Suprapubic skin (tissue), 4 donors: Measurements from ENCODE around the gene STX7. TPM values are rescaled to one million over a fixed set of nuclear protein-coding genes. Genes with fewer than 3 reads are reported as not detected.

Experiments used
- DNase-seq, 2 donors: peaks; one replicate each; pipeline ENCODE4 v3.0.0-alpha.2; 2019; ENCODE audit warnings: low spot score in 2 of 2
- H3K27ac ChIP-seq: fragments of 200-600 bp; sonication (generic); one replicate; pipeline ENCODE4 v1.5.1; 2019
- H3K27me3 ChIP-seq: fragments of 200-600 bp; sonication (generic); one replicate; pipeline ENCODE4 v1.5.1; 2019
- H3K36me3 ChIP-seq: fragments of 200-600 bp; sonication (generic); one replicate; pipeline ENCODE4 v1.5.1; 2019
- H3K4me1 ChIP-seq: fragments of 200-600 bp; sonication (generic); one replicate; pipeline ENCODE4 v1.5.1; 2019
- H3K4me3 ChIP-seq: fragments of 200-600 bp; sonication (generic); one replicate; pipeline ENCODE4 v1.5.1; 2019; ENCODE audit warnings: mild to moderate bottlenecking
- H3K9me3 ChIP-seq: fragments of 200-600 bp; sonication (generic); one replicate; pipeline ENCODE4 v1.5.1; 2019
- EP300 ChIP-seq: sonication (generic); formaldehyde crosslinking; IDR thresholded peaks from one replicate; pipeline ENCODE4 v1.6.1; 2017; ENCODE audit warnings: antibody characterized with exemption
- POLR2A ChIP-seq, 2 donors: fragments of 450-650 bp; IDR thresholded peaks; one replicate each; pipeline ENCODE4 v1.6.1; 2017; ENCODE audit warnings: antibody characterized with exemption in 2 of 2, mild to moderate bottlenecking in 2 of 2, moderate library complexity in 2 of 2
- POLR2AphosphoS5 ChIP-seq, 3 donors: sonication (generic); formaldehyde crosslinking; IDR thresholded peaks; one replicate each; pipeline ENCODE4 v1.6.1; 2017; ENCODE audit warnings: antibody characterized with exemption in 3 of 3
- WGBS: methylation state at CpG from one replicate; pipeline ENCODE4 v1.1.5; 2018; 5-methylcytosine and 5-hydroxymethylcytosine counted together
- total RNA-seq, 4 donors: library from RNA; depleted of rRNA; stranded (reverse); fragments of >200 nt; gene quantifications; one replicate each; pipeline ENCODE4 v1.1.0, GENCODE V29; 2016
- TF ChIP-seq, protein P1 (sequence below), 2 donors: fragments of 200-600 bp in 1 of 2; fragments of 450-650 bp in 1 of 2; sonication (generic) in 1 of 2; IDR thresholded peaks; one replicate each; pipeline ENCODE4 v1.5.1; 2016 to 2019; ENCODE audit warnings: antibody characterized with exemption in 2 of 2, mild to moderate bottlenecking in 1 of 2, moderate library complexity in 1 of 2

The STX7 gene
- total RNA-seq, 4 donors from 2014 or later, result 24.9 to 43.5 (median 31.8) TPM

DNA sequence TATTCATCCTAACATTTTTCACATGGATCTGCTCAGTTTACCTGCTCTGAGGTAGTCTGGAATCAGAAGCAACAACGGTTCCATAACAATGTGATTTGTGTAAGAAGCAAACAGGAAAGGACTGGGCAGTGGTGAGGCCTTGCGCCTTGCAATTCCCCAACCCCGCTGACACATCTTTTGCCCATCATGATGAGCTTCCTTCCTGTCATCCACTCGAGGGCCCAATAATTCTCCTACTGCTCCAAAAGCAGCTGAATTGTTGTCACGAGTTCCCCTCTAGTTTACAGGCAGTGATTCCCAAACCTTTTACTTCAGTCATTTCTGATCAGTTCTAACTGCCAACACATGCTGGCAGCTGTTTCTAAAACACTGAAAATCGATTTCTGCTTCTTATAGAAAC, 22.9 kb downstream of the STX7 start:
- 45% methylated on average over 6 of the region's 6 CpGs for WGBS
- TF ChIP-seq POLR2AphosphoS5 (IDR thresholded peaks at IDR 0.05), result peak in 1 of 3 donors; percentile 19
- TF ChIP-seq, protein P1, sequence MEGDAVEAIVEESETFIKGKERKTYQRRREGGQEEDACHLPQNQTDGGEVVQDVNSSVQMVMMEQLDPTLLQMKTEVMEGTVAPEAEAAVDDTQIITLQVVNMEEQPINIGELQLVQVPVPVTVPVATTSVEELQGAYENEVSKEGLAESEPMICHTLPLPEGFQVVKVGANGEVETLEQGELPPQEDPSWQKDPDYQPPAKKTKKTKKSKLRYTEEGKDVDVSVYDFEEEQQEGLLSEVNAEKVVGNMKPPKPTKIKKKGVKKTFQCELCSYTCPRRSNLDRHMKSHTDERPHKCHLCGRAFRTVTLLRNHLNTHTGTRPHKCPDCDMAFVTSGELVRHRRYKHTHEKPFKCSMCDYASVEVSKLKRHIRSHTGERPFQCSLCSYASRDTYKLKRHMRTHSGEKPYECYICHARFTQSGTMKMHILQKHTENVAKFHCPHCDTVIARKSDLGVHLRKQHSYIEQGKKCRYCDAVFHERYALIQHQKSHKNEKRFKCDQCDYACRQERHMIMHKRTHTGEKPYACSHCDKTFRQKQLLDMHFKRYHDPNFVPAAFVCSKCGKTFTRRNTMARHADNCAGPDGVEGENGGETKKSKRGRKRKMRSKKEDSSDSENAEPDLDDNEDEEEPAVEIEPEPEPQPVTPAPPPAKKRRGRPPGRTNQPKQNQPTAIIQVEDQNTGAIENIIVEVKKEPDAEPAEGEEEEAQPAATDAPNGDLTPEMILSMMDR (IDR thresholded peaks at IDR 0.05), result no peak
- no peak for TF ChIP-seq EP300
- no peak for TF ChIP-seq POLR2A (IDR thresholded peaks at IDR 0.05)
- no peak overlapping the region for H3K4me3 ChIP-seq
- H3K27ac ChIP-seq, result peak overlapping the region; percentile 85
- no peaks in the 10 kb centered on the region for H3K27me3 ChIP-seq
- H3K36me3 ChIP-seq, result peaks cover 4% of the 10 kb centered on the region
- peaks cover 22% of the 10 kb centered on the region for H3K4me1 ChIP-seq
- no peaks in the 10 kb centered on the region for H3K9me3 ChIP-seq
- peak in 1 of 2 donors; percentile 64 for DNase-seq

DNA sequence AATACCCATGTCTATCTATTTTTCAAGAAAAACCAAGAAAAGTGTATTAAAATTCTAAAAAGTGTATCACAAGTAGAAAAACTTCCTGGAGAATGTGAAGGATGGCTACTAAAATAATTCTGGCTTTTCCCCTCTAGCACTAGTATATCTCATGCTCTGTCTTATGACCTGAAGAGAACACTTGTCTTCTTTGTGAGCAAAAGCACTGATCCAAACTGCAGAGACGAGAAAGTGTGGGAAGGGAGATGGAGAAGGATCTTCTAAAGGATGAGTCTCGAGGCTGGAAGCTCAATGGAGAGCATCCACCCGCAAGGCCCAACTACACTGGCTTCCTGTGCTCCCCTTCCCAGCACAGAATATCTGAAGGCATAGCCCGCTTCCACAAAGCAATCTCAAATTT, 23.5 kb downstream of the STX7 start:
- peaks cover 1% of the 10 kb centered on the region for H3K36me3 ChIP-seq
- no peak overlapping the region for H3K4me3 ChIP-seq
- WGBS, result 93% methylated on average over 4 of the region's 4 CpGs
- H3K4me1 ChIP-seq, result peaks cover 22% of the 10 kb centered on the region
- no peaks in the 10 kb centered on the region for H3K9me3 ChIP-seq
- no peak for DNase-seq
- H3K27ac ChIP-seq, result no peak overlapping the region
- no peaks in the 10 kb centered on the region for H3K27me3 ChIP-seq
- TF ChIP-seq EP300, result no peak
- TF ChIP-seq POLR2AphosphoS5 (IDR thresholded peaks at IDR 0.05), result no peak
- TF ChIP-seq, protein P1 (IDR thresholded peaks at IDR 0.05), result no peak
- TF ChIP-seq POLR2A (IDR thresholded peaks at IDR 0.05), result no peak

DNA sequence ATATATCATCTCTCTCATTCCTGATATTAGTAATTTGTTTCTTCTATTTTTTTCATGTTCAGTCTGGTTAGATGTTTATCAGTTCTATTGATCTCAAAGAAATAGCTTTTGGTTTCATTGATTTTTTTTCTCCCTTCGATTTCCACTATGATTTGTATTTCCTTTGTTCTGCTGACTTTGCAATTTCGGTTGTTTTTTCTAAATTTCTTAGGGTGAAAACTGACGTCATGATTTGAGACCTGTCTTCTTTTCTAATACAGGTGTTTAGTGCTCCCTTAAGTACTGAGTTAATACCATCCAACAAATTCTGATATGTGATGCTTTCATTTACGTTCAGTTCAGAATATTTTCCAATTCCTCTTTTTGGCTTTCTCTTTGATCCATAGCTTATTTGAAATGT, 25.2 kb downstream of the STX7 start:
- TF ChIP-seq POLR2A (IDR thresholded peaks at IDR 0.05), result no peak
- TF ChIP-seq, protein P1 (IDR thresholded peaks at IDR 0.05), result no peak
- no peak for TF ChIP-seq POLR2AphosphoS5 (IDR thresholded peaks at IDR 0.05)
- no peak for TF ChIP-seq EP300

DNA sequence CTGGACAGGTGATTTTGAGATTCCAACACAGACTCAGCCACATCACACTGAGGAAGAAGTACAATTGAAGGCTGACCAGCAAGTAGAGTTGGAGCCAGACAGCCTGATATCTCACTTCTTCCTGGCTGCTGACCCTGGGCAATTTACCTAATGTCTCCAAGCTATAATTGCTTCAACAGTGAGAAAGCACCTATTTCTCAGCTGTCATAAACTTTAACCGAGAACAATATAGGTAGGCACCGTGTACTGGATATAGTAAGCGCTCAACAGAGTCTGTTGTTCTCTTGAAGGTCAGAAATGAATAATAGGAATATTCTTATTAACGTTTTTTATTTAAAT, 28.3 kb downstream of the STX7 start:
- H3K9me3 ChIP-seq, result no peaks in the 10 kb centered on the region
- TF ChIP-seq, protein P1 (IDR thresholded peaks at IDR 0.05), result no peak
- 82% methylated on average over 4 of the region's 4 CpGs for whole genome bisulfite sequencing

More for the DNA sequence above, 25.2 kb downstream of the STX7 start:
- H3K4me1 ChIP-seq, result peaks cover 34% of the 10 kb centered on the region
- no peaks in the 10 kb centered on the region for H3K27me3 ChIP-seq
- no peaks in the 10 kb centered on the region for H3K9me3 ChIP-seq
- H3K4me3 ChIP-seq, result no peak overlapping the region
- H3K36me3 ChIP-seq, result no peaks in the 10 kb centered on the region
- H3K27ac ChIP-seq, result no peak overlapping the region
- no peak for DNase-seq
- 82% methylated on average over 4 of the region's 4 CpGs for WGBS

DNA sequence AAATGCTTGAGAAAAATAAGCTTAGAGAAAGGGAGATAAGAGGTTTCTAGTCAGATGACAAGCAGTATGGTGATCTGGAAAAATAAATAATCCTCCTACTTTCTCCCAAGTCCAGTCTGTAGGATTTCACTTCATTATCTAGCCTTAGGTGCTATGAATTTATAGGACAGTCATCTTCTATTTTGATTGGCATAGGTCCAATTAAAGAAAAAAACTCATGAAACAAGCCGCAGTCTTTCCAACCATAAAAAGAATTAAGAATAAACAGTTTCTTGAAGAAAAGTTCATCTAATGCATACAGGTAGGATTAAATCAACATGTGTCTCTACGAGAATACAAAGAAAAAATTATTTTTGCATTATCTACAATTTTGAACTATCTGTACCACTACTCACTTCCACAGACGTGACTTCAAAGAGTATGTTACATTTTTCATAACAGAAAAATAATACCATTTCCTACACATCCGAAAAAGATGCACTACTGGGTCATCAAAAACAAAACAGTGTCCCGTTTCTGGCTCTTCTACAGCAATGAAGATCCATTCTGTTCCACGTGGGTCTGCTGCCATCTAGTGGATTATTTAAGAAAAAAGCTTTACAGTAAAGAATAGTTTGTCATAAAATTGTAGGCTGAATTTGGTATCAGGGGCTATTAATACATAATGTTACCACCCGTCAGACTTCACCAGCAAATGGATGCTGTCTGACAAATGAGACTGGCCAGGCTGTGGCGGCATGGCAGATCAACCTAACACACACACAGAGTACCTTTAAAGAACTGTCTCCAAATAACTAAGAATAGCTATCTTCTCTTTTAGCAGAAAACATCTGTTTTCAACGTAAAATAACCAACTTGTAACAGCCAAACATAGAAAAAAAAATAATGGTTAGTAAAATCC, 28.9 kb downstream of the STX7 start:
- no peaks in the 10 kb centered on the region for H3K27me3 ChIP-seq
- no peak for DNase-seq
- no peaks in the 10 kb centered on the region for H3K9me3 ChIP-seq
- H3K27ac ChIP-seq, result no peak overlapping the region
- H3K4me1 ChIP-seq, result peaks cover 27% of the 10 kb centered on the region
- 28% methylated on average over 9 of the region's 9 CpGs for WGBS
- no peaks in the 10 kb centered on the region for H3K36me3 ChIP-seq
- H3K4me3 ChIP-seq, result no peak overlapping the region
- TF ChIP-seq POLR2AphosphoS5 (IDR thresholded peaks at IDR 0.05) (no peak), EP300 (no peak), POLR2A (IDR thresholded peaks at IDR 0.05) (no peak)
- TF ChIP-seq, protein P1 (IDR thresholded peaks at IDR 0.05), result peak; percentile 49 to 71

More for the DNA sequence above, 28.3 kb downstream of the STX7 start:
- no peak overlapping the region for H3K4me3 ChIP-seq
- no peaks in the 10 kb centered on the region for H3K36me3 ChIP-seq
- no peak for DNase-seq
- H3K27ac ChIP-seq, result no peak overlapping the region
- H3K4me1 ChIP-seq, result peaks cover 27% of the 10 kb centered on the region
- H3K27me3 ChIP-seq, result no peaks in the 10 kb centered on the region
